SIG-M5 treated with dmso at 0.1 percent for 504 hours (cell line): ENCODE data around the gene WDR81.
"Not testable (repeated sequence)": the region's sequence is repeated elsewhere in the genome, so short reads cannot be mapped to it uniquely, and the experiment has no call there.

Experiments used
- DNase-seq: peaks from one replicate; lab custom pipeline; 2025; ENCODE audit not compliant: unreplicated experiment; lab: John Stamatoyannopoulos, UW

Gene WDR81

GRCh38 chr17:1713160-1713877 is 11.2 kb upstream of the WDR81 start:
- DNase-seq: no peak

DNA sequence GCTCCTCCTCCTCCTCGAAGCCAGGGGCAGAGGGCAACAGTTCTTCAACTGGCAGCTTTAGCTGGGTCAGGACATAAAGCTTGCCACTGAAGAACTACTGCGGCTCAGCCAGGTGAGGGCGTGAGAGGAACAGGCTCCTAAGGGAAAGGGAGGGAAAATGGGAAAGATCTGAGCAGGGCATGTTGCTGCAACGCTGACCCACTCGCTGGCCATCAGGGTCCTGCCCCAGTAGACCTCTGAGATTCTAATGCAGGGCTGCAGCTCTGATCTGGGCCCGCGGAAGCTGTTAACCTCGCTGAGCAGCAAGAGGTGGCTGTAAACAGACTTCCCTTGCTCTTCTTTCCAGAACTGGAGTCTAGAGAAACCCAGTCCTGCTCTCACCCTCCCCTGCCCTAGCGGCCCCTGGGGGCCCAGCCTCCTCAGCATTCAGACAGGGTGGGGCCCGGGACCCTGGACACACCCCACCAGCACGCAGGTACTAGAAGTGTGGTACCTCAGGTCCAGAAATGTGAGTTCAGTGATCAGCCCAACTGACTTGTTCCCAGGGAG is 10.6 kb upstream of the WDR81 start:
- no peak for DNase-seq

- DNase-seq: peak; percentile 29
These were observed 10.0 kb upstream of the WDR81 start for GRCh38 chr17:1714427-1714979.

DNA sequence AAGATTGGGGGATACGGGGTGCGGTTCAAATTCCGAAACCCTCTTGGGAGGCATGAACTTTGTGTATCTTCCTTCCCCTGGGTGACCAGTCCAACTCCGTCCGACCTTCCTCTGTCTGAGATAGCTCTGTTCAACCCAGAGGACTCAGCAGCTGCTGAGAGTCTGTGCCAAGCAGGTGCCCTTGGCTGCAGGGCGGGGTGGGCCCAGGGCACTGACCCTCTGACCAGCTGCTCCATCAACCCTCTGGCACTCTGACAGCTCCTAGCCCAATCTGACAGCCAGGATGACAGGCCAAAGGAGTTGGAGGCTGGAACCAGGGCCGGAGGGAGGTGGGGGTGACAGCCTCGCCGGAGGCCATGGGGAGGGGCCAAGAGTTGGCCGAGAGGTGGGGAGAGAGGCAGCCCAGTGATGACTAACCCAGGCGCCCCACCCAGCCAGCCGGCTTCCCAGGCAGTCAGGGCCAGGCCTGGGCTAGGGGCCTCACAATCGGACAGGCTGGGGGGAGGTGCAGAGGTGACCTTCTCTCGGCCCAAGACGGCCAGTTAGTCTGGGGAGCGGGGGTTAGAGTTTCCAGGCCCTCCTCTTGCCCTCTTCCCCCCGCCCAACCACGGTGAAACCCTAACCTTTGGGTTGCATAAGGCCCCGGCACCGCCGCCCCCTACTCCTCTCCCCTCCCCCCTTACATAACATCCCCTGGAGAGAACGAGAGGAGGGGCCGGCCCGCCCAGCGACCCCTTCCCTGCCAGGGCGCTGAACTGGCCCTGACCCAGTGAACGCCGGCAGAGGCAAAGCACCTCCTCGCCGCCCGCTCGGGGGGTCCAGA is 9.3 kb upstream of the WDR81 start:
- DNase-seq: peak; percentile 55

DNA sequence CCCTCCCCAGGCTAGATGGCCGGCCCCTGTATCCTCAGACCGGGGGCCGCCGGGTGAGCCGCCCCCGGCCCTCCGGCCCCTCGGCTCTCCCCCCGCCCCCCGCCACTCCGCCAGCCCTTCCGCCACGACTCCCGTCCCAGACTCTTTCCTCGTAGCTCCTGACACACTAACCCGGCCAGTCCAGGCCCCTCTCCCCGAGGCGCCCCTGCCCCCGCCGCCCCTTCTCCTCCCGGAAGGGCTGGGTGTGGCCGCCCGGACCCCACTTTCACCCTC is 8.8 kb upstream of the WDR81 start:
- DNase-seq: no peak

GRCh38 chr17:1716076-1716911 is 8.2 kb upstream of the WDR81 start:
- DNase-seq: peak; percentile 99

DNA sequence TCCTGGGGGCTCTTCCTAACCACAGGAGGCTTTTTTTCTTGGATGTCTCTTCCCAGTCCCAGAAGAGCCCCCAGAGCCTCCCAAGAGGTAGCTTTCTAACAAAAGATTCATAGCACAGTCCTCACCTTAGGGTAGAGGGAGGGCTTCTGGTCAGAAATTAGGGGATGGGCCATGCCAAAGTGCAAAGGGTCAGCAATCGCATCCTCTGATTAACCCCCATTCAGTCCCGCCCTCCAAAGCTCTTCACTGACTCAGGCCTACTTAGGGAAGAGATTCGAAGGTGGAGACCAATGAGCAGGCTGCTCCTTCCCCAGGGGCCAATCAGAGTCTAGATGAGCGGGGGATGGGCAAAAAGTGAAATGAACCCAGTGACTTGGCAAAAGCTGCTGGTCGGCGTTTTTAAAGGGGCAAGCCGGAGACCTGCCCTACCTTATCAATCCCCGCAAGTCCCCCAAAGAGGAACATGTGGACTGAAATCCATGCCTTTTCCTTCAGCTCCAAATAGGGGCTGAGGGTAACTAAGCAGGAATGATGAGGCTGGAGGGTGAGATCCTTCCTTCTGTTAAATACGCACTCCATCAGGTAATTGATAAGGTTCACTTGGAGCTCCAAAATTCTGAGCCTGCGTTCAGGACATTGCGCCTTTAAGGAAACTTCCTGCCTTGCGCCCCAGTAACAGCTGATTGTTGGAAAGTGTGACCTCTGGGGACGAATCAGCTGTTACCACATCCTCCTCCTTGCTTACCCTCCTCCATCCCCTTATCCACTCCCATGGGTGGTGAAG is 7.4 kb upstream of the WDR81 start:
- DNase-seq: peak; percentile 99

GRCh38 chr17:1718362-1719165 is 5.9 kb upstream of the WDR81 start:
- DNase-seq: no peak

GRCh38 chr17:1720856-1721386 is 3.6 kb upstream of the WDR81 start:
- peak; percentile 34 for DNase-seq

- not testable (repeated sequence) for DNase-seq
These were observed 2.5 kb upstream of the WDR81 start for GRCh38 chr17:1722022-1722421.

DNA sequence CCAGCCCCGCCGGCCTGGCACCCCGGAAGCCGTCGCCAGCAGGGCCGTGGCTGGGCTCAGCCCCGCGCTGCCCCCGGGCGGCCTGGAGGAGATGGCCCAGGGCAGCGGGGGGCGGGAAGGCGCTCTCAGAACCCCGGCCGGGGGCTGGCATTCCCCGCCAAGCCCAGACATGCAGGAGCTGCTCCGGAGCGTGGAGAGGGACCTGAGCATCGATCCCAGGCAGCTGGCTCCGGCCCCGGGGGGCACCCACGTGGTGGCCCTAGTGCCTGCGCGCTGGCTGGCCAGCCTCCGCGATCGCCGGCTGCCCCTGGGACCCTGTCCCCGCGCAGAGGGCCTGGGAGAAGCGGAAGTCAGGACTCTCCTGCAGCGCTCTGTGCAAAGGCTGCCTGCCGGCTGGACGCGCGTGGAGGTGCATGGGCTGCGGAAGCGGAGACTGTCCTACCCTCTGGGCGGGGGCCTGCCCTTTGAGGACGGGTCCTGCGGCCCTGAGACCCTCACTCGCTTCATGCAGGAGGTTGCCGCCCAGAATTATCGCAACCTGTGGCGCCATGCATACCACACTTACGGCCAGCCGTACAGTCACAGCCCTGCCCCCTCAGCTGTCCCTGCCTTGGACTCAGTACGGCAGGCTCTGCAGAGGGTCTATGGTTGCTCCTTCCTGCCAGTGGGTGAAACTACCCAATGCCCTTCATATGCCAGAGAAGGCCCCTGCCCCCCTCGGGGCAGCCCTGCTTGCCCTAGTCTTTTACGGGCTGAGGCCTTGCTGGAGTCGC is 551 bp downstream of the WDR81 start:
- DNase-seq: no peak

GRCh38 chr17:1725642-1726511 is 1.4 kb downstream of the WDR81 start:
- no peak for DNase-seq

DNA sequence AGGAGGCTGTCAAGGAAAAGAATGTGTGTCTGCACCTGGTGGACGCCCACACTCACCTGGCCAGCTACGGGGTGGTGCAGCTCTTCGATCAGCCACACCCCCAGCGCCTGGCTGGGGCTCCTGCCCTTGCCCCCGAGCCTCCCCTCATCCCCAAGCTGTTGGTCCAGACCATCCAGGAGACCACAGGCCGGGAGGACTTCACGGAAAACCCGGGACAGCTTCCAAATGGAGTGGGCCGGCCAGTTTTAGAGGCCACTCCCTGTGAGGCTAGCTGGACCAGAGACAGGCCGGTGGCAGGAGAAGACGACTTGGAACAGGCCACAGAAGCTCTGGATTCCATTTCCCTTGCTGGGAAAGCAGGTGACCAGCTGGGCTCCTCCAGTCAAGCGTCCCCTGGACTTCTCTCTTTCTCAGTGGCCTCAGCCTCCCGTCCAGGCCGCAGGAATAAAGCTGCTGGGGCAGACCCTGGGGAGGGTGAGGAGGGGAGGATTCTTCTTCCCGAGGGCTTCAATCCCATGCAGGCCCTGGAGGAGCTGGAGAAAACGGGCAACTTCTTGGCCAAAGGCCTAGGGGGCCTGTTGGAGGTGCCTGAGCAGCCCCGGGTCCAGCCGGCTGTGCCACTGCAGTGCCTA is 2.2 kb downstream of the WDR81 start:
- no peak for DNase-seq

DNA sequence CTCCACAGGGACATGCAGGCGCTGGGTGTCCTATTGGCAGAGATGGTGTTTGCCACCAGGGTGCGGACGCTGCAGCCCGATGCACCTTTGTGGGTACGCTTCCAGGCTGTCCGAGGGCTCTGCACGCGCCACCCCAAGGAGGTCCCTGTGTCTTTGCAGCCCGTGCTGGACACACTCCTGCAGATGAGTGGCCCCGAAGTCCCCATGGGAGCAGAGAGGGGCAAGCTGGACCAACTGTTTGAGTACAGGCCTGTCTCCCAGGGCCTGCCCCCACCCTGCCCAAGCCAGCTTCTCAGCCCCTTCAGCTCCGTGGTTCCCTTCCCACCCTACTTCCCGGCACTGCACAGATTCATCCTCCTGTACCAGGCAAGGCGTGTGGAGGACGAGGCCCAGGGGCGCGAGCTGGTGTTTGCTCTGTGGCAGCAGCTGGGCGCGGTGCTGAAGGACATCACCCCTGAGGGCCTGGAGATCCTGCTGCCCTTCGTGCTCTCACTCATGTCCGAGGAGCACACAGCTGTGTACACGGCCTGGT is 2.8 kb downstream of the WDR81 start:
- no peak for DNase-seq

DNA sequence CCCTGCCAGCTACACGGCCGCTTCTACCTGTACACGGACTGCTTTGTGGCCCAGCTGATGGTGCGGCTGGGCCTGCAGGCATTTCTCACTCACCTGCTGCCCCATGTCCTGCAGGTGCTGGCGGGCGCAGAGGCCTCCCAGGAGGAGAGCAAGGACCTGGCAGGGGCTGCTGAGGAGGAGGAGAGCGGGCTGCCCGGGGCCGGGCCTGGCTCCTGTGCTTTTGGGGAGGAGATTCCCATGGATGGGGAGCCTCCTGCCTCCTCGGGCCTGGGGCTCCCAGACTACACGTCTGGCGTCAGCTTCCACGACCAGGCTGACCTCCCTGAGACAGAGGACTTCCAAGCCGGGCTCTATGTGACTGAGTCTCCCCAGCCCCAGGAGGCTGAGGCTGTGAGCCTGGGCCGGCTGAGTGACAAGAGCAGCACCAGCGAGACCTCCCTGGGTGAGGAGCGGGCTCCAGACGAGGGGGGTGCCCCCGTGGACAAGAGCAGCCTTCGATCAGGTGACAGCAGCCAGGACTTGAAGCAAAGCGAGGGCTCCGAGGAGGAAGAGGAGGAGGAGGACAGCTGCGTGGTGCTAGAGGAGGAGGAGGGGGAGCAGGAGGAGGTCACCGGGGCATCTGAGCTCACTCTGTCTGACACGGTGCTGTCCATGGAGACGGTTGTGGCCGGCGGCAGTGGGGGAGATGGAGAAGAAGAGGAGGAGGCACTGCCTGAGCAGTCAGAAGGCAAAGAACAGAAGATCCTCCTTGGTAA is 3.5 kb downstream of the WDR81 start:
- no peak for DNase-seq

- no peak for DNase-seq
These were observed 5.4 kb downstream of the WDR81 start for GRCh38 chr17:1729966-1730325.
